H1 (cell line): ENCODE data around the gene NUP98. TPM values are rescaled to one million over a fixed set of nuclear protein-coding genes. Genes with fewer than 3 reads are reported as not detected.

Experiments used
- CTCF ChIA-PET: fragments of 300-600 bp; sonication (Branson Sonifier 250); formaldehyde crosslinking; loops from one replicate; lab custom pipeline; 2021; ENCODE audit not compliant: partially characterized antibody; lab: Charles Lee
- POLR2A ChIA-PET: fragments of 300-600 bp; sonication (Branson Sonifier 250); formaldehyde crosslinking; loops from one replicate; lab custom pipeline; 2021; ENCODE audit warnings: inconsistent platforms; ENCODE audit not compliant: partially characterized antibody; lab: Charles Lee
- DNase-seq, 2 experiments: peaks; one replicate each; pipeline versions ENCODE4 v3.0.0 to v3.0.0-alpha.2; 2010 to 2022; ENCODE audit warnings: low spot score in 2 of 2, low read depth in 1 of 2, mixed read lengths in 1 of 2
- FAIRE-seq: peaks from 2 replicates; lab custom pipeline; 2011; peaks lifted over from hg19 to GRCh38; lab: Jason Lieb, UNC
- H2AFZ ChIP-seq: 2 replicates; pipeline ENCODE4 v1.8.1; 2012; ENCODE audit warnings: low read length, inconsistent platforms
- H2AK5ac ChIP-seq: 2 replicates; pipeline ENCODE4 v1.6.1; 2013; ENCODE audit warnings: low read depth, low read length
- H2BK120ac ChIP-seq: replicated peaks from 2 replicates; pipeline ENCODE3; 2013; ENCODE audit warnings: low read depth, low read length, inconsistent platforms
- H2BK12ac ChIP-seq: 2 replicates; pipeline ENCODE4 v1.6.1; 2013; ENCODE audit warnings: low read depth, low read length
- H2BK15ac ChIP-seq: 2 replicates; pipeline ENCODE4 v1.6.1; 2013; ENCODE audit warnings: low read length
- H2BK20ac ChIP-seq: 2 replicates; pipeline ENCODE4 v1.6.1; 2013; ENCODE audit warnings: low read length
- H2BK5ac ChIP-seq: 2 replicates; pipeline ENCODE4 v1.6.1; 2013; ENCODE audit warnings: low read depth, low read length
- H3K14ac ChIP-seq: 2 replicates; pipeline ENCODE4 v1.6.1; 2013; ENCODE audit warnings: inconsistent platforms; ENCODE audit not compliant: insufficient read length
- H3K18ac ChIP-seq: 2 replicates; pipeline ENCODE4 v1.6.1; 2013; ENCODE audit warnings: low read length; ENCODE audit errors: extremely low read depth
- H3K23ac ChIP-seq: 2 replicates; pipeline ENCODE4 v1.6.1; 2013; ENCODE audit warnings: inconsistent platforms; ENCODE audit not compliant: insufficient read length
- H3K23me2 ChIP-seq: 2 replicates; pipeline ENCODE4 v1.6.1; 2013; ENCODE audit warnings: low read depth, low read length
- H3K27ac ChIP-seq: 2 replicates; pipeline ENCODE4 v1.6.1; 2011; ENCODE audit warnings: low read depth, low read length, inconsistent platforms
- H3K27me3 ChIP-seq, 4 experiments: replicated peaks in 1 of 4; 1 replicate in 1 of 4; 2 replicates in 3 of 4; pipeline versions ENCODE4 v1.6.1 to v1.8.1; 2011 to 2013; ENCODE audit warnings: low read length in 3 of 4, mild to moderate bottlenecking in 3 of 4, inconsistent platforms in 2 of 4, mixed read lengths in 2 of 4, moderate library complexity in 1 of 4; ENCODE audit not compliant: control insufficient read depth in 3 of 4, insufficient read depth in 3 of 4; ENCODE audit errors: extremely low read depth in 1 of 4
- H3K36me3 ChIP-seq, 4 experiments: 2 replicates each; pipeline versions ENCODE4 v1.6.1 to v1.8.1; 2011 to 2013; ENCODE audit warnings: mild to moderate bottlenecking in 4 of 4, low read length in 3 of 4, moderate library complexity in 2 of 4, control low read depth in 1 of 4, inconsistent platforms in 1 of 4; ENCODE audit not compliant: insufficient read depth in 4 of 4, control insufficient read depth in 2 of 4
- H3K4ac ChIP-seq: replicated peaks from 2 replicates; pipeline ENCODE3; 2013; ENCODE audit warnings: low read length, low read depth, mixed read lengths, inconsistent platforms; ENCODE audit not compliant: insufficient read length
- H3K4me1 ChIP-seq, 4 experiments: replicated peaks in 1 of 4; 1 replicate in 1 of 4; 2 replicates in 3 of 4; pipeline versions ENCODE4 v1.6.1 to v1.8.1; 2011 to 2013; ENCODE audit warnings: low read length in 3 of 4, inconsistent platforms in 2 of 4, mixed read lengths in 1 of 4; ENCODE audit not compliant: insufficient read depth in 4 of 4, control insufficient read depth in 3 of 4
- H3K4me2 ChIP-seq, 2 experiments: 2 replicates each; pipeline versions ENCODE4 v1.6.1 to v1.8.1; 2011 to 2013; ENCODE audit warnings: low read depth in 2 of 2, low read length in 2 of 2, control low read depth in 1 of 2, inconsistent platforms in 1 of 2, mild to moderate bottlenecking in 1 of 2; ENCODE audit not compliant: insufficient read depth in 1 of 2
- H3K4me3 ChIP-seq, 4 experiments: fragments of 200-600, 300-600 bp in 1 of 4; sonication (generic), shearing (Covaris generic), sonication (Bioruptor Twin) in 1 of 4; 2 replicates each; pipeline versions ENCODE4 v1.5.1 to v1.8.1; 2011 to 2016; ENCODE audit warnings: low read length in 4 of 4, low read depth in 3 of 4, control low read depth in 2 of 4, inconsistent platforms in 2 of 4, mild to moderate bottlenecking in 2 of 4, mixed read lengths in 1 of 4, moderate library complexity in 1 of 4; ENCODE audit not compliant: insufficient read depth in 2 of 4; ENCODE audit errors: extremely low read depth in 1 of 4
- H3K56ac ChIP-seq: replicated peaks from 2 replicates; pipeline ENCODE3; 2013; ENCODE audit warnings: low read depth, mild to moderate bottlenecking, mixed read lengths, low read length, inconsistent platforms; ENCODE audit not compliant: insufficient read length
- H3K79me1 ChIP-seq: 2 replicates; pipeline ENCODE4 v1.6.1; 2013; ENCODE audit warnings: low read depth, low read length, control low read depth
- H3K79me2 ChIP-seq, 2 experiments: 2 replicates each; pipeline versions ENCODE4 v1.6.1 to v1.8.1; 2012 to 2013; ENCODE audit warnings: low read length in 2 of 2, mild to moderate bottlenecking in 2 of 2, inconsistent platforms in 1 of 2; ENCODE audit not compliant: insufficient read depth in 2 of 2, control insufficient read depth in 1 of 2
- H3K9ac ChIP-seq, 4 experiments: replicated peaks in 1 of 4; 1 replicate in 1 of 4; 2 replicates in 3 of 4; pipeline versions ENCODE4 v1.6.1 to v1.8.1; 2011 to 2013; ENCODE audit warnings: low read depth in 3 of 4, low read length in 3 of 4, control low read depth in 2 of 4, mild to moderate bottlenecking in 2 of 4, moderate library complexity in 2 of 4, inconsistent platforms in 1 of 4; ENCODE audit errors: extremely low read depth in 1 of 4
- H3K9me3 ChIP-seq, 2 experiments: 2 replicates each; pipeline versions ENCODE4 v1.6.1 to v1.8.1; 2012 to 2013; ENCODE audit warnings: mild to moderate bottlenecking in 2 of 2, moderate library complexity in 2 of 2, control low read depth in 1 of 2, inconsistent platforms in 1 of 2, low read depth in 1 of 2, low read length in 1 of 2, mixed read lengths in 1 of 2; ENCODE audit not compliant: insufficient read depth in 2 of 2
- H4K20me1 ChIP-seq, 2 experiments: replicated peaks in 1 of 2; 2 replicates each; pipeline versions ENCODE3 to v1.8.1; 2011 to 2013; ENCODE audit warnings: inconsistent platforms in 2 of 2, low read length in 2 of 2, mild to moderate bottlenecking in 1 of 2; ENCODE audit not compliant: insufficient read depth in 2 of 2, control insufficient read depth in 1 of 2
- H4K5ac ChIP-seq: 2 replicates; pipeline ENCODE4 v1.6.1; 2013; ENCODE audit warnings: low read length, low read depth, mixed read lengths, inconsistent platforms; ENCODE audit not compliant: insufficient read length
- H4K8ac ChIP-seq: 2 replicates; pipeline ENCODE4 v1.8.0; 2013; ENCODE audit warnings: mild to moderate bottlenecking, moderate library complexity, low read length, inconsistent platforms; ENCODE audit not compliant: insufficient read depth; ENCODE audit errors: extremely low read depth
- H4K91ac ChIP-seq: replicated peaks from 2 replicates; pipeline ENCODE3; 2013; ENCODE audit warnings: low read length, mixed read lengths, inconsistent platforms; ENCODE audit not compliant: insufficient read length
- CEBPB ChIP-seq: IDR thresholded peaks from 2 replicates; pipeline ENCODE4 v1.6.1; 2012; ENCODE audit warnings: low read depth, low read length
- CHD2 ChIP-seq: IDR thresholded peaks from 2 replicates; pipeline ENCODE4 v1.6.1; 2012; ENCODE audit warnings: low read length, improper control_type of control experiment
- FOSL1 ChIP-seq: IDR thresholded peaks from 2 replicates; pipeline ENCODE4 v1.6.1; 2011; ENCODE audit warnings: mild to moderate bottlenecking, low read depth, low read length, moderate library complexity; ENCODE audit not compliant: insufficient read depth
- JUN ChIP-seq: IDR thresholded peaks from 2 replicates; pipeline ENCODE4 v1.6.1; 2011; ENCODE audit warnings: low read depth, mild to moderate bottlenecking, improper control_type of control experiment, low read length
- NANOG ChIP-seq: IDR thresholded peaks from 2 replicates; pipeline ENCODE4 v1.6.1; 2011; ENCODE audit warnings: low read length, low read depth, mild to moderate bottlenecking, inconsistent platforms; ENCODE audit not compliant: insufficient read depth, poor library complexity, severe bottlenecking
- RBBP5 ChIP-seq: IDR thresholded peaks from 2 replicates; pipeline ENCODE4 v1.7.1; 2012; ENCODE audit warnings: low read depth, mild to moderate bottlenecking, inconsistent platforms, low read length, moderate library complexity, borderline replicate concordance
- RFX5 ChIP-seq: IDR thresholded peaks from 2 replicates; pipeline ENCODE4 v1.6.1; 2011; ENCODE audit warnings: low read depth, low read length, improper control_type of control experiment, borderline replicate concordance
- SIN3A ChIP-seq, 2 experiments: IDR thresholded peaks in 1 of 2; conservative IDR thresholded peaks in 1 of 2; 2 replicates each; pipeline ENCODE4 v1.6.1; 2011 to 2012; ENCODE audit warnings: low read length in 2 of 2, improper control_type of control experiment in 1 of 2, low read depth in 1 of 2, mild to moderate bottlenecking in 1 of 2
- SP1 ChIP-seq: IDR thresholded peaks from 2 replicates; pipeline ENCODE4 v1.6.1; 2011; ENCODE audit warnings: low read depth, low read length
- TAF7 ChIP-seq: optimal IDR thresholded peaks from 2 replicates; pipeline ENCODE3; 2011; ENCODE audit warnings: low read depth, mild to moderate bottlenecking, inconsistent platforms, low read length, moderate library complexity, borderline replicate concordance
- TBP ChIP-seq: IDR thresholded peaks from 2 replicates; pipeline ENCODE4 v1.6.1; 2011; ENCODE audit warnings: low read depth, low read length, improper control_type of control experiment
- WGBS, 2 experiments: shearing (Covaris generic) in 1 of 2; methylation state at CpG; one replicate each; pipeline versions ENCODE4 v1.1.6 to v1.1.7; 2013 to 2015; ENCODE audit warnings: low lambda C conversion rate in 2 of 2, mixed read lengths in 2 of 2, inconsistent platforms in 1 of 2, low coverage in 1 of 2, missing lambda C conversion rate in 1 of 2; ENCODE audit not compliant: insufficient replicate concordance in 2 of 2, insufficient coverage in 1 of 2, insufficient read length in 1 of 2; ENCODE audit errors: extremely low coverage in 1 of 2, missing lambda C conversion rate in 1 of 2; 5-methylcytosine and 5-hydroxymethylcytosine counted together
- polyA plus RNA-seq, 7 experiments: library from polyadenylated mRNA; depleted of rRNA in 3 of 7; stranded (reverse) in 5 of 7; unstranded in 2 of 7; fragments of >200 nt in 5 of 7; fragments of 200-250 nt in 2 of 7; gene quantifications; 1 replicate in 5 of 7; 2 replicates in 1 of 7; 4 replicates in 1 of 7; pipeline versions ENCODE4 v1.2.1 to v1.2.3, GENCODE V29; 2011 to 2013; ENCODE audit warnings: missing spikeins in 2 of 7, mixed read lengths in 2 of 7
- total RNA-seq: library from RNA; stranded (reverse); fragmentation: NEBNext Ultra II Directional; extraction: Animal tissue kit (Norgen Biotek cat#: 25700); gene quantifications from 2 replicates; pipeline ENCODE4 v1.2.1, GENCODE V29; 2021
- TF ChIP-seq, protein P1 (sequence below): IDR thresholded peaks from 2 replicates; pipeline ENCODE4 v1.6.1; 2012; ENCODE audit warnings: inconsistent platforms

NUP98 gene
- total and polyA plus RNA-seq, 2 of the 8 experiments (the other 6 are each of a cell fraction or from before 2014, with no cell fraction given): 98.6 to 261 TPM

- ChIA-PET POLR2A (interaction anchor here (0.6 kb wide), 1 partner anchor 12 kb away, joined by 3 read pairs; no protein-coding TSS in a partner anchor), CTCF (interaction anchor here (0.7 to 1.1 kb wide), 3 partner anchors 9 to 36 kb away, joined by 3 read pairs; no protein-coding TSS in a partner anchor)
- Histone ChIP-seq H3K27me3 (no peaks in the 10 kb centered on the region), H2BK12ac (no peak overlapping the region), H3K18ac (no peak overlapping the region), H3K56ac (no peak overlapping the region), H4K20me1 (no peaks in the 10 kb centered on the region), H3K9ac (no peak overlapping the region), H3K36me3 (no peaks in the 10 kb centered on the region), H2BK5ac (no peak overlapping the region), H3K14ac (no peak overlapping the region), H2BK120ac (no peak overlapping the region), H3K4me1 (peaks cover 0 to under 1% (median under 1%) of the 10 kb centered on the region in 4 experiments; a peak in 3 of 7 replicates), H3K4ac (no peak overlapping the region), H2AK5ac (no peak overlapping the region), H3K23ac (no peak overlapping the region), H3K23me2 (peaks cover 3% of the 10 kb centered on the region; the same call in 1 of the 2 replicates), H4K5ac (no peak overlapping the region), H3K79me1 (no peaks in the 10 kb centered on the region), H4K8ac (no peak overlapping the region), H3K27ac (no peak overlapping the region), H2BK15ac (no peak overlapping the region), H3K9me3 (no peaks in the 10 kb centered on the region), H3K4me3 (no peak overlapping the region), H4K91ac (no peak overlapping the region), H3K79me2 (no peaks in the 10 kb centered on the region; a peak in 1 of 4 replicates), H3K4me2 (no peak overlapping the region), H2AFZ (no peak overlapping the region), H2BK20ac (no peak overlapping the region)
- FAIRE-seq (no peak), DNase-seq (no peak)
- 86% methylated on average over 8 of the region's 11 CpGs; no CpG with 5 or more reads in 1 of the 2 experiments for WGBS, 2 experiments
- TF ChIP-seq TBP: no peak
- TF ChIP-seq RBBP5: no peak
- no peak for TF ChIP-seq TAF7
- TF ChIP-seq NANOG: no peak
- TF ChIP-seq, protein P1, sequence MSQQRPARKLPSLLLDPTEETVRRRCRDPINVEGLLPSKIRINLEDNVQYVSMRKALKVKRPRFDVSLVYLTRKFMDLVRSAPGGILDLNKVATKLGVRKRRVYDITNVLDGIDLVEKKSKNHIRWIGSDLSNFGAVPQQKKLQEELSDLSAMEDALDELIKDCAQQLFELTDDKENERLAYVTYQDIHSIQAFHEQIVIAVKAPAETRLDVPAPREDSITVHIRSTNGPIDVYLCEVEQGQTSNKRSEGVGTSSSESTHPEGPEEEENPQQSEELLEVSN: no peak
- TF ChIP-seq JUN: no peak
- no peak for TF ChIP-seq FOSL1
- TF ChIP-seq SIN3A (conservative IDR thresholded peaks at IDR 0.05 in 1 of 2, IDR thresholded peaks at IDR 0.05 in 1 of 2; ENCODE audit: low read depth in 1 of 2, low read length in 2 of 2): no peak
- TF ChIP-seq RFX5: no peak
- TF ChIP-seq SP1: no peak
- TF ChIP-seq CEBPB: no peak
- no peak for TF ChIP-seq CHD2
Measured at GRCh38 chr11:3803726-3804495, 6.6 kb upstream of the NUP98 start.
